ENCODE results near the gene PRKCQ.

- no peak for TF ChIP-seq CTCF (IDR thresholded peaks at IDR 0.05; ENCODE audit: low read length)
- no peak for TF ChIP-seq EZH2 (optimal IDR thresholded peaks at IDR 0.05; ENCODE audit: low read depth, low read length)
- TF ChIP-seq EZH2phosphoT487 (IDR thresholded peaks at IDR 0.05; ENCODE audit: low read length), result no peak
Observed at GRCh38 chr10:6528198-6528950, 51.7 kb downstream of the PRKCQ start.

Measured in MM.1S (cell line).